ENCODE measurements around the gene TMEM151B. TPM values are rescaled to one million over a fixed set of nuclear protein-coding genes. Genes with fewer than 3 reads are reported as not detected.

Gene TMEM151B
- total and polyA plus RNA-seq, 9 of the 15 experiments (the other 6 are each of a cell fraction or from before 2014, with no cell fraction given), result not detected

DNA sequence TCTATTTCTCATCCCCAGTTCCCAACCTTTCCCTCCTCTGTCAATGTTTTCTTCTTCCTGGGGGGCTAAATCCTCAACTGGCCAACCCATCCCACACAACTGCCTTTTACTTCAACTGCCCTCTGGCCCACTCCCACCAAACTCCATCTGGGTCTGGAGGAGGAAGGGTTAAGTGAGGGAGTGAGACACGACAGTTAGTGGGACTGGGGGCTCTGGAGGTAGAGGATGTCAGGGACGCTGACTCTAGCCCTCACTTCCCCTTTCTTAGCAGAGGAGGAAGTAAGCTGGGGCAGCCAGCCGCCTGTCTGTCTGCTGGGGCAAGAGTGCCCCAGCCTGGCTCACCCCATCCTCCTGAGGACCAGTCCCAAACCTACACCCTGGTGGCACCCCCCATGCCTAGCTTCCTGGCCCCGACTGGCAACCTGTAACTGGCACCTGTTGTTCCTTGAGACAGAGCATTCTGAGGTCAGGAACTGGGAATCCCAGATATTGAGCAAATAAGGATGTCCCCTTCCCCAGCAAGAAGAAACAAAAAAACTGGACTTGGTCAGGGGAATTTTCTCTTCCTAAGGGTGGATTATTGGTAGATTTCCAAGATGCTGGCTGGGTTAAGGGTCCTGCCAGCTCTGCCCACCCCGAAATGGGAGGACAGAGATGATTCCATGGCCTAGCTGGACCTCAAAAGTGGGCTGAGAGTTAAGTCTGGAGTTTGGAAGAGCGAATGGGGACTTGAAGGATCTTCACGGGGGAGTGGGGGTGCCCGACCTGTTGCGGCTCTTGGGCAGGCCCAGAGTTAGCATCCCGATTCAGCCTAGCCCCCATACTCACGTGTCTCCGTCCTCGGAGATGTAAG lies 5.9 kb upstream of the TMEM151B start (continued):
- TF ChIP-seq, protein P1, sequence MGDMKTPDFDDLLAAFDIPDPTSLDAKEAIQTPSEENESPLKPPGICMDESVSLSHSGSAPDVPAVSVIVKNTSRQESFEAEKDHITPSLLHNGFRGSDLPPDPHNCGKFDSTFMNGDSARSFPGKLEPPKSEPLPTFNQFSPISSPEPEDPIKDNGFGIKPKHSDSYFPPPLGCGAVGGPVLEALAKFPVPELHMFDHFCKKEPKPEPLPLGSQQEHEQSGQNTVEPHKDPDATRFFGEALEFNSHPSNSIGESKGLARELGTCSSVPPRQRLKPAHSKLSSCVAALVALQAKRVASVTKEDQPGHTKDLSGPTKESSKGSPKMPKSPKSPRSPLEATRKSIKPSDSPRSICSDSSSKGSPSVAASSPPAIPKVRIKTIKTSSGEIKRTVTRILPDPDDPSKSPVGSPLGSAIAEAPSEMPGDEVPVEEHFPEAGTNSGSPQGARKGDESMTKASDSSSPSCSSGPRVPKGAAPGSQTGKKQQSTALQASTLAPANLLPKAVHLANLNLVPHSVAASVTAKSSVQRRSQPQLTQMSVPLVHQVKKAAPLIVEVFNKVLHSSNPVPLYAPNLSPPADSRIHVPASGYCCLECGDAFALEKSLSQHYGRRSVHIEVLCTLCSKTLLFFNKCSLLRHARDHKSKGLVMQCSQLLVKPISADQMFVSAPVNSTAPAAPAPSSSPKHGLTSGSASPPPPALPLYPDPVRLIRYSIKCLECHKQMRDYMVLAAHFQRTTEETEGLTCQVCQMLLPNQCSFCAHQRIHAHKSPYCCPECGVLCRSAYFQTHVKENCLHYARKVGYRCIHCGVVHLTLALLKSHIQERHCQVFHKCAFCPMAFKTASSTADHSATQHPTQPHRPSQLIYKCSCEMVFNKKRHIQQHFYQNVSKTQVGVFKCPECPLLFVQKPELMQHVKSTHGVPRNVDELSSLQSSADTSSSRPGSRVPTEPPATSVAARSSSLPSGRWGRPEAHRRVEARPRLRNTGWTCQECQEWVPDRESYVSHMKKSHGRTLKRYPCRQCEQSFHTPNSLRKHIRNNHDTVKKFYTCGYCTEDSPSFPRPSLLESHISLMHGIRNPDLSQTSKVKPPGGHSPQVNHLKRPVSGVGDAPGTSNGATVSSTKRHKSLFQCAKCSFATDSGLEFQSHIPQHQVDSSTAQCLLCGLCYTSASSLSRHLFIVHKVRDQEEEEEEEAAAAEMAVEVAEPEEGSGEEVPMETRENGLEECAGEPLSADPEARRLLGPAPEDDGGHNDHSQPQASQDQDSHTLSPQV (IDR thresholded peaks at IDR 0.05), result no peak
- TF ChIP-seq RBM25 (IDR thresholded peaks at IDR 0.05; ENCODE audit: low read depth, low read length, severe bottlenecking) (no peak), MTA2 (IDR thresholded peaks at IDR 0.05; ENCODE audit: low read depth) (no peak), ELF1 (tag; IDR thresholded peaks at IDR 0.05) (no peak), BHLHE40 (IDR thresholded peaks at IDR 0.05; ENCODE audit: low read length) (peak; percentile 84), RNF2 (IDR thresholded peaks at IDR 0.05) (no peak), ZNF695 (CRISPR knock-in tag; IDR thresholded peaks at IDR 0.05) (no peak), SPI1 (IDR thresholded peaks at IDR 0.05; ENCODE audit: borderline replicate concordance, low read depth, low read length) (peak; percentile 100), ETV5 (CRISPR knock-in tag; IDR thresholded peaks at IDR 0.05; ENCODE audit: low read depth) (0 out of 2 replicates have a peak, but pooled peaks have one; percentile 57), SUPT5H (IDR thresholded peaks at IDR 0.05) (no peak), PHTF2 (CRISPR knock-in tag; IDR thresholded peaks at IDR 0.05) (no peak), FOXK1 (CRISPR knock-in tag; IDR thresholded peaks at IDR 0.05; ENCODE audit: borderline replicate concordance) (peak; percentile 76; the same call in 1 of the 2 replicates), ZNF75A (CRISPR knock-in tag; IDR thresholded peaks at IDR 0.05) (no peak), PURB (CRISPR knock-in tag; IDR thresholded peaks at IDR 0.05; ENCODE audit: low read depth) (no peak), IRF2 (CRISPR knock-in tag; IDR thresholded peaks at IDR 0.05) (no peak), NR2C1 (IDR thresholded peaks at IDR 0.05) (no peak), NR2C1 (tag; IDR thresholded peaks at IDR 0.05) (no peak), TCFL5 (CRISPR knock-in tag; conservative IDR thresholded peaks at IDR 0.05) (no peak), ZFP36 (IDR thresholded peaks at IDR 0.05; ENCODE audit: low read depth, low read length, partially characterized antibody) (no peak), EHMT2 (IDR thresholded peaks at IDR 0.05) (no peak)
- TF ChIP-seq, protein P2, sequence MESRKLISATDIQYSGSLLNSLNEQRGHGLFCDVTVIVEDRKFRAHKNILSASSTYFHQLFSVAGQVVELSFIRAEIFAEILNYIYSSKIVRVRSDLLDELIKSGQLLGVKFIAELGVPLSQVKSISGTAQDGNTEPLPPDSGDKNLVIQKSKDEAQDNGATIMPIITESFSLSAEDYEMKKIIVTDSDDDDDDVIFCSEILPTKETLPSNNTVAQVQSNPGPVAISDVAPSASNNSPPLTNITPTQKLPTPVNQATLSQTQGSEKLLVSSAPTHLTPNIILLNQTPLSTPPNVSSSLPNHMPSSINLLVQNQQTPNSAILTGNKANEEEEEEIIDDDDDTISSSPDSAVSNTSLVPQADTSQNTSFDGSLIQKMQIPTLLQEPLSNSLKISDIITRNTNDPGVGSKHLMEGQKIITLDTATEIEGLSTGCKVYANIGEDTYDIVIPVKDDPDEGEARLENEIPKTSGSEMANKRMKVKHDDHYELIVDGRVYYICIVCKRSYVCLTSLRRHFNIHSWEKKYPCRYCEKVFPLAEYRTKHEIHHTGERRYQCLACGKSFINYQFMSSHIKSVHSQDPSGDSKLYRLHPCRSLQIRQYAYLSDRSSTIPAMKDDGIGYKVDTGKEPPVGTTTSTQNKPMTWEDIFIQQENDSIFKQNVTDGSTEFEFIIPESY (CRISPR knock-in tag; IDR thresholded peaks at IDR 0.05), result no peak
- TF ChIP-seq, protein P3, sequence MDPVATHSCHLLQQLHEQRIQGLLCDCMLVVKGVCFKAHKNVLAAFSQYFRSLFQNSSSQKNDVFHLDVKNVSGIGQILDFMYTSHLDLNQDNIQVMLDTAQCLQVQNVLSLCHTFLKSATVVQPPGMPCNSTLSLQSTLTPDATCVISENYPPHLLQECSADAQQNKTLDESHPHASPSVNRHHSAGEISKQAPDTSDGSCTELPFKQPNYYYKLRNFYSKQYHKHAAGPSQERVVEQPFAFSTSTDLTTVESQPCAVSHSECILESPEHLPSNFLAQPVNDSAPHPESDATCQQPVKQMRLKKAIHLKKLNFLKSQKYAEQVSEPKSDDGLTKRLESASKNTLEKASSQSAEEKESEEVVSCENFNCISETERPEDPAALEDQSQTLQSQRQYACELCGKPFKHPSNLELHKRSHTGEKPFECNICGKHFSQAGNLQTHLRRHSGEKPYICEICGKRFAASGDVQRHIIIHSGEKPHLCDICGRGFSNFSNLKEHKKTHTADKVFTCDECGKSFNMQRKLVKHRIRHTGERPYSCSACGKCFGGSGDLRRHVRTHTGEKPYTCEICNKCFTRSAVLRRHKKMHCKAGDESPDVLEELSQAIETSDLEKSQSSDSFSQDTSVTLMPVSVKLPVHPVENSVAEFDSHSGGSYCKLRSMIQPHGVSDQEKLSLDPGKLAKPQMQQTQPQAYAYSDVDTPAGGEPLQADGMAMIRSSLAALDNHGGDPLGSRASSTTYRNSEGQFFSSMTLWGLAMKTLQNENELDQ (CRISPR knock-in tag; IDR thresholded peaks at IDR 0.05; ENCODE audit: borderline replicate concordance), result no peak

All from K562 (cell line).